DND-41 (cell line): ENCODE results near the gene ATP9B.

ENCODE experiments used
- ATAC-seq: fragments of 200-7000 bp; cut with Tn5 transposase; 3 replicates; pipeline ENCODE4 v1.9.1; 2021; ENCODE audit warnings: low read depth; ENCODE audit not compliant: insufficient read depth
- DNase-seq: peaks from one replicate; pipeline ENCODE4 v3.0.0-alpha.2; 2020
- H2AFZ ChIP-seq: 2 replicates; pipeline ENCODE4 v1.6.0; 2012; ENCODE audit warnings: low read depth, low read length
- H3K27ac ChIP-seq: 2 replicates; pipeline ENCODE4 v1.5.1; 2012; ENCODE audit warnings: low read length, inconsistent platforms
- H3K27me3 ChIP-seq: fragments of 200-600 bp; sonication (generic); 2 replicates; pipeline ENCODE4 v1.6.0; 2012; ENCODE audit warnings: low read length, mild to moderate bottlenecking, inconsistent platforms; ENCODE audit not compliant: insufficient read depth, poor library complexity
- H3K36me3 ChIP-seq: 2 replicates; pipeline ENCODE4 v1.5.1; 2012; ENCODE audit warnings: low read length, inconsistent platforms; ENCODE audit not compliant: insufficient read depth
- H3K4me1 ChIP-seq: 2 replicates; pipeline ENCODE4 v1.5.1; 2012; ENCODE audit warnings: mild to moderate bottlenecking, low read length; ENCODE audit not compliant: insufficient read depth
- H3K4me2 ChIP-seq: 2 replicates; pipeline ENCODE4 v1.6.0; 2012; ENCODE audit warnings: mild to moderate bottlenecking, moderate library complexity, low read length, inconsistent platforms; ENCODE audit not compliant: insufficient read depth
- H3K4me3 ChIP-seq, 2 experiments: fragments of 200-600 bp in 1 of 2; shearing (Covaris generic) in 1 of 2; 2 replicates each; pipeline ENCODE4 v1.5.1; 2012 to 2016; ENCODE audit warnings: inconsistent platforms in 2 of 2, low read length in 2 of 2, mild to moderate bottlenecking in 2 of 2, low read depth in 1 of 2, moderate library complexity in 1 of 2
- H3K79me2 ChIP-seq: 2 replicates; pipeline ENCODE4 v1.6.0; 2012; ENCODE audit warnings: low read length, inconsistent platforms; ENCODE audit not compliant: insufficient read depth
- H3K9ac ChIP-seq: 2 replicates; pipeline ENCODE4 v1.6.0; 2012; ENCODE audit warnings: low read depth, mild to moderate bottlenecking, inconsistent platforms, low read length, moderate library complexity
- H3K9me3 ChIP-seq: 2 replicates; pipeline ENCODE4 v1.5.1; 2012; ENCODE audit warnings: low read length, moderate library complexity, mild to moderate bottlenecking, inconsistent platforms; ENCODE audit not compliant: insufficient read depth, severe bottlenecking
- H4K20me1 ChIP-seq: 2 replicates; pipeline ENCODE4 v1.6.0; 2012; ENCODE audit warnings: low read length; ENCODE audit not compliant: insufficient read depth
- EZH2 ChIP-seq: IDR thresholded peaks from 3 replicates; pipeline ENCODE4 v1.6.1; 2012; ENCODE audit warnings: borderline replicate concordance, low read depth, mild to moderate bottlenecking, moderate library complexity, low read length, inconsistent platforms; ENCODE audit not compliant: severe bottlenecking
- TF ChIP-seq, protein P1 (sequence below): IDR thresholded peaks from 2 replicates; pipeline ENCODE4 v1.5.1; 2012; ENCODE audit warnings: borderline replicate concordance, low read length, moderate library complexity, mild to moderate bottlenecking; ENCODE audit not compliant: poor library complexity, severe bottlenecking; ENCODE audit errors: extremely low read depth

ATP9B gene

DNA sequence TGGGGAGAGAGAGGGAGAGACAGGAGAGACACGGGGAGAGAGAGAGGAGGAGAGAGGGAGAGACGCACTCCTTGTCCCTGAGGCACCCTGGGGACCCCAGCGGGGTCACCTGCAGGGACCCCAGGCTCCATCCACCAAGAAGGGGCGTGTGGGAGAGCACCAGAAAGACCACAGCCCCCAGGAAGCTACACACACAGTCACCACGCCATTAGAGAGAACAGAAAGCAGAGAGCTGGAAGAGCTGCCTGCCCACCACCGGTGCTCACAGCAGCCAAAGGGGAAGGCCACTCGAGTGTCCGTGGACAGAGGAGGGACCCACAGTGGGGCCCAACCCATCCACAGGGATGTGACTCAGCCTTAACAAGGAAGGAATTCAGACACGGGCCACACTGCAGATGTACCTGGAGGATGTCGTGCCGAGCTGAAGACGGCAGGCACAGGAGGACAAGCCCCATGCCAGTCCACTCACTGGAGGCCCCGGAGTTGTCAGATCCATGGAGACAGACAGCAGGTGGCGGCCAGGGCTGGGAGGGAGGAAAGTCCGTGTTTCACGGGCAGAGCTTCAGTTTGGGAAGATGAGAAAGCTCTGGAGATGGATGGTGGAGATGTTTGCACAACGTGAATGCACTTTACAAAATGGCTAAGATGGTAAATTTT, 315.1 kb downstream of the ATP9B start:
- Histone ChIP-seq H2AFZ (no peak overlapping the region), H3K4me2 (no peak overlapping the region), H3K79me2 (no peaks in the 10 kb centered on the region), H3K4me3 (no peak overlapping the region), H4K20me1 (0 out of 2 replicates have a peak, but pooled peaks cover 3% of the 10 kb centered on the region), H3K36me3 (0 out of 2 replicates have a peak, but pooled peaks cover 7% of the 10 kb centered on the region), H3K9ac (no peak overlapping the region), H3K27ac (no peak overlapping the region), H3K9me3 (no peaks in the 10 kb centered on the region), H3K4me1 (peaks cover 8% of the 10 kb centered on the region), H3K27me3 (no peaks in the 10 kb centered on the region)
- ATAC-seq (no peak), DNase-seq (no peak)
- TF ChIP-seq, protein P1, sequence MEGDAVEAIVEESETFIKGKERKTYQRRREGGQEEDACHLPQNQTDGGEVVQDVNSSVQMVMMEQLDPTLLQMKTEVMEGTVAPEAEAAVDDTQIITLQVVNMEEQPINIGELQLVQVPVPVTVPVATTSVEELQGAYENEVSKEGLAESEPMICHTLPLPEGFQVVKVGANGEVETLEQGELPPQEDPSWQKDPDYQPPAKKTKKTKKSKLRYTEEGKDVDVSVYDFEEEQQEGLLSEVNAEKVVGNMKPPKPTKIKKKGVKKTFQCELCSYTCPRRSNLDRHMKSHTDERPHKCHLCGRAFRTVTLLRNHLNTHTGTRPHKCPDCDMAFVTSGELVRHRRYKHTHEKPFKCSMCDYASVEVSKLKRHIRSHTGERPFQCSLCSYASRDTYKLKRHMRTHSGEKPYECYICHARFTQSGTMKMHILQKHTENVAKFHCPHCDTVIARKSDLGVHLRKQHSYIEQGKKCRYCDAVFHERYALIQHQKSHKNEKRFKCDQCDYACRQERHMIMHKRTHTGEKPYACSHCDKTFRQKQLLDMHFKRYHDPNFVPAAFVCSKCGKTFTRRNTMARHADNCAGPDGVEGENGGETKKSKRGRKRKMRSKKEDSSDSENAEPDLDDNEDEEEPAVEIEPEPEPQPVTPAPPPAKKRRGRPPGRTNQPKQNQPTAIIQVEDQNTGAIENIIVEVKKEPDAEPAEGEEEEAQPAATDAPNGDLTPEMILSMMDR = no peak
- TF ChIP-seq EZH2 = no peak

DNA sequence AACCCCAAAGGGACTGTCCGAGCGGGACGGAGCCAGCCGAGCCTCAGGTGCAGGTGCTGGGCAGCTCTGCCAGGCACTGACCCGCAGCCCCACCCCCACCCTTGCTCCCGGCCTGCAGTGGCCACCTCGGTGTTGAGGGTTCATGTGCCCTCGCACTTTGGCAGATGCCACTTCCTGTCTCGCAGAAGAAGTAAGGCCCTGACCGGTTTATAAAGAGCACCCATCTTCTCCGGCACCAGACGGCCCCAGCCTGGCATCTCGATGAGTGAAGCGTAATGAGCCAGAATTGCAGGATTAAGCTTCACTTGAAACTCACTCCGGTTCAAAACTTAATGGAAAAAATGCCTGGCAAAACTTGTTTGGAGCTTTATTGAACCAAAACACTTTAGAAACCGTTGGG, 315.6 kb downstream of the ATP9B start:
- TF ChIP-seq EZH2 = no peak
- TF ChIP-seq, protein P1 = no peak
- Histone ChIP-seq H3K9me3 (no peaks in the 10 kb centered on the region), H3K9ac (no peak overlapping the region), H2AFZ (no peak overlapping the region), H3K4me1 (peaks cover 8% of the 10 kb centered on the region), H3K27me3 (no peaks in the 10 kb centered on the region), H3K36me3 (0 out of 2 replicates have a peak, but pooled peaks cover 4% of the 10 kb centered on the region), H3K27ac (no peak overlapping the region), H3K79me2 (no peaks in the 10 kb centered on the region), H3K4me3 (no peak overlapping the region), H3K4me2 (no peak overlapping the region), H4K20me1 (0 out of 2 replicates have a peak, but pooled peaks cover 3% of the 10 kb centered on the region)
- ATAC-seq = no peak
- DNase-seq = no peak

DNA sequence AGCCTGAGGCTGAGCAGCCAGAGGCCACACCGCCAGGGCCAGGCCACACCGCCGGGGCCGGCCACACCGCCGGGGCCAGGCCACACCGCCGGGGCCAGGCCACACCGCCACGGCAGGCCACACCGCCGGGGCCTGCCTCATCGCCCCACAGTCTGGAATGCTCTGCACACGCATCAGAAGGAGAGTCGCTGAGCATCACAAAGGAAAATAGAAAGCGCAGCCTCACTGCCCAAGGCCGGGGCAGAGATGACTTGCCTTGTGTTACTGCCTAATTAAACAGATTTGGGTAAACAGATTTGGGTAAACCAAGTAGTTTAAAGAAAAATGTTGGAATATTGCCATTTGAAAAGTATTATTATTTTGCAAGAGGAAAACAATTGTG, 316.1 kb downstream of the ATP9B start:
- Histone ChIP-seq H3K4me2 (no peak overlapping the region), H2AFZ (no peak overlapping the region), H3K4me1 (peaks cover 8% of the 10 kb centered on the region), H3K27me3 (no peaks in the 10 kb centered on the region), H3K36me3 (no peaks in the 10 kb centered on the region), H3K9ac (no peak overlapping the region), H4K20me1 (0 out of 2 replicates have a peak, but pooled peaks cover 3% of the 10 kb centered on the region), H3K27ac (no peak overlapping the region), H3K79me2 (no peaks in the 10 kb centered on the region), H3K9me3 (no peaks in the 10 kb centered on the region), H3K4me3 (no peak overlapping the region)
- no peak for ATAC-seq
- TF ChIP-seq, protein P1 = no peak
- no peak for TF ChIP-seq EZH2
- no peak for DNase-seq
